T-helper 1 cell treated with Interleukin-12 subunit alpha and Interleukin-12 subunit beta and Interleukin-4 antibody, amounts not matched to agents 30 μg/mL and 1 μg/mL, for 36 hours (primary cell): ENCODE results near the gene KIF26A.

Experiments
- H3K27ac Mint-ChIP-seq: one replicate; pipeline ENCODE4 v1.8.0; 2021; ENCODE audit warnings: mild to moderate bottlenecking, mixed read lengths
- H3K27me3 Mint-ChIP-seq: one replicate; pipeline ENCODE4 v1.8.0; 2021; ENCODE audit warnings: low read depth, mixed read lengths
- H3K36me3 Mint-ChIP-seq: one replicate; pipeline ENCODE4 v1.8.0; 2021; ENCODE audit warnings: low read depth, mixed read lengths
- H3K4me1 Mint-ChIP-seq: one replicate; pipeline ENCODE4 v1.8.0; 2021; ENCODE audit warnings: low read depth, mixed read lengths
- H3K4me3 Mint-ChIP-seq: one replicate; pipeline ENCODE4 v1.8.0; 2021; ENCODE audit warnings: mild to moderate bottlenecking, moderate library complexity, mixed read lengths
- H3K9me3 Mint-ChIP-seq: one replicate; pipeline ENCODE4 v1.8.0; 2021; ENCODE audit warnings: mixed read lengths

The KIF26A gene

DNA sequence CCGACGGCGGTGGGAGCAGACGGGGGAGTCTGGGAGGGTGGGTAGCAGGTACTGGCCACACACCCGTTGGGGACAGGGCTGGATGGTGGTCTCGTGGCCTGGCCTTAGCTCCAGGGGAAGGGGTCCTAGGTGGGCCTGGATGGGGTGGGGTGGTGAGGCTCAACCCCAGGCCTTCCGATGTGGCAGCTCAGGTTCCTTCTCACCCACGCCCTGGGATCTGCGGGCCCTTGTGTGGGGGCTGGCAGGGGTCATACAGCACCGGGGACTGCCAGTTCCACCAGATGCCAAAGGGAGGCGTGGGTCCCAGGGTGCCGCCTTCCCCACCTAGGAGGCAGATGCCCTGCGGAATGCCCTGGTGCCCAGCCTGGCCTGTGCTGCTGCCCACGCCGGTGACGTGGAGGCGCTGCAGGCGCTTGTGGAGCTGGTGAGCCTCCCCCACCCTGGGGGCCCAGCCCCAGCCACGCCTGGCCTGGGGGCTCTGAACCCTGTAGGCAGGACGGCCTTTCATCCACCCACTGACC is 31.9 kb upstream of the KIF26A start:
- Mint-ChIP-seq H3K36me3 (no peaks in the 10 kb centered on the region), H3K4me3 (no peak overlapping the region), H3K27ac (no peak overlapping the region), H3K27me3 (no peaks in the 10 kb centered on the region), H3K4me1 (no peaks in the 10 kb centered on the region), H3K9me3 (no peaks in the 10 kb centered on the region)

DNA sequence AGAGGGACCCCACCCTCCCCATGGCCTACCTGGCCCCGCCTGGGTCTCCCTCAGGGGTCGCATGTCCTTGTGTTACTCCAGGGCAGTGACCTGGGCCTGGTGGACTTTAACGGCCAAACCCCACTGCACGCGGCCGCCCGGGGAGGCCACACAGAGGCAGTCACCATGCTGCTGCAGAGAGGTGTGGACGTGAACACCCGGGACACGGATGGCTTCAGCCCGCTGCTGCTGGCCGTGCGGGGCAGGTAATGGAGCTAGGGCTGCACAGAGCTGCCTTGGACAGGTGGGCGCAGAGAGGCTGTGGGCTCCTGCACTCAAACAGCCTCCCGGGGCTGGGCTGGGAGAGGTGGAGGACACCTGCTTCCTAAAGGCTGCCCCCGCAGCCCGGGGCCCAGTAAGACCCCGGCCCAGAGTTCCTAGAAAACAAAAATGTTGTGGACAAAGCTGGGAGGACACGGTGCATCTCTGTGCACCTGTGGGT is 31.2 kb upstream of the KIF26A start:
- Mint-ChIP-seq H3K27me3 (no peaks in the 10 kb centered on the region), H3K4me3 (no peak overlapping the region), H3K36me3 (no peaks in the 10 kb centered on the region), H3K4me1 (no peaks in the 10 kb centered on the region), H3K9me3 (no peaks in the 10 kb centered on the region), H3K27ac (no peak overlapping the region)

DNA sequence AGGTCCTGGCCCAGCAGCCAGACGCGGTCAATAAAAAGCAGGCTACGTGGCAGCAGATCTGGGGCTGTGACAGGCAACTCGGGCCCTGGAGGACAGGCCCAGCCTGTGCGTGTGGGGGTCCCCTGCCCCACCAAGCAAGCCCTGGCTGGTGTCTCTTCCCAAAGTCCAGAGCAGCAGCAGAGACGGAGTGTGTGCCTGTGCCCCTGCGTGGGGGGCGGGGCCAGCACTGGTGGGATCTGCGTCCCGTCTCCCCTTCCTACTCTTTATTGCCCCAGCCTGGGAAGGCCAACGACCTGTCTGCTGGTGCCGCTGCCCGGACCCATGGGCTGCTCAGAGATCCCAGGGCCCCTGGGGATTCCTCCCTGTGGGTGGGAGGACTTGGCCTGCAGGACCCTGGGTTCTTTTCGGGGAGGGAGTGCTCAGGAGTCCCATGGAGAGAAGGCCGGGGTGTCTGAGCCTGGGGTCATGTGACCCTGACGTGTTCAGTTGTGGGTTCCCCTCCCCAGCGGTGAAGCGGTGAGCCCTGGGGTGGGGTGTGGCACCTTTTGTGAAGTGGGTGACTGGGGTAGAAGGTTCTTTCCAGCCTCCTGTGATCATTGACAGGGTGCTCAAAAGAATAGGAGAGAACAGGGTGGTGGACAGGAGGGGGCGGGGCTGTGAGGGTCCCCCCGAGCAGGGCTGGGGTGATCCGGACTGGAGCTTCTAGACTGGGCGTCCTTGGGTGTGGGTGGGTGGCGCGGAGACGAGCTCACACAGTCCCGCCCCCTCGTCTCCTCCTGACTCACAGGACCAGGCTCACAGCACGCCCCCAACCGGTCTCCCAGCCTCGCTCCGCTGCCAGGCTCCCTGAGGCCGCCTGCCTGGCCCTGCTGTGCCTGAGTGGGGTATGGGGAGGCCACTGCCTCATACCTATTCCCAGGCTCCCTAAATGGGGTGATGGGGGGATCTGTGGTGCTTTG is 30.5 kb upstream of the KIF26A start:
- H3K4me1 Mint-ChIP-seq, result no peaks in the 10 kb centered on the region
- no peak overlapping the region for H3K27ac Mint-ChIP-seq
- no peaks in the 10 kb centered on the region for H3K9me3 Mint-ChIP-seq
- H3K4me3 Mint-ChIP-seq, result no peak overlapping the region
- no peaks in the 10 kb centered on the region for H3K36me3 Mint-ChIP-seq
- no peaks in the 10 kb centered on the region for H3K27me3 Mint-ChIP-seq

DNA sequence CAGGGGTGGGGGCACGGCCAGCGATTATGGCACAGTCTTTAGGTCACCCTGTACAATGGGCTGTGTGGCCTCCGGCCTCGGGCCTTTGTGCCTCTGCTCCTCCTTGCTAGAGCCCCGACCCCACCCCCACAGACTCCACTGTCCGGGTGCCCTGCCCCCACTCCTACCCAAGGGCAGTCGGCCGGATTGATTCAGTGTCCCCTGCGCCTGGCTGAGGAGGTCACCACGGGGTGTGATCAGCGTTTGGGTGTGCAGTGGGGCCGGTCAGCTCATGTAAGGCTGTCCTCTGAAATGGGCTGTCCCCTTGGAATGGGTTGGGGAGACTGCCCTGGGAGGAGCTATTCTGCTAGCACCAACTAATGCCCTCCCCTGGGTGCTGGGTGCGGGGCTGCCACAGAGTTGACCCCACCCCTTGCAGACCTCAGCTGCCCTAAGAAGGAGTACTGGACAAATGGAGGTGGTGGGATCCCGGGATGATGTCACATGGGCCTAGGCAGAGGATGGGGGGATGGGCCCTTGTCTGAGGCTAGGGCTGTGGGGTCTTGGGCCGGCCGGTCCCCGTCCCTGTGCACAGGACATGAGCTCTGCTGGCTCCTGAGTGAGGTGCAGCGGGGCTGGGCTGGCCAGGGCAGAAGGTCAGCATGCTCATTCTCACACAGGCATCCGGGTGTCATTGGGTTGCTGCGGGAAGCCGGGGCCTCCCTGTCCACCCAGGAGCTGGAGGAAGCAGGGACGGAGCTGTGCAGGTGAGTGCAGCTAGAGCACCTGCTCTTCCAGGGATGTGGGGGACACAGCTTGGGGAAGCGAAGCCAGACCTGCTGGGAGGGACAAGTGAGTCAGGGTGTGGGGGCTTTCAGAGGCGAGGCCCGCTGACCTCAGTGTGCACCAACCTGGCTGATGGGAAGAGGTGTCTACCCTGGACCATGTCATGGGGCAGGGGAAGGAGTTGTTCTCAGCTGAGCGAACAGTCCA is 29.5 kb upstream of the KIF26A start:
- Mint-ChIP-seq H3K27ac (no peak overlapping the region), H3K36me3 (no peaks in the 10 kb centered on the region), H3K4me1 (no peaks in the 10 kb centered on the region), H3K9me3 (no peaks in the 10 kb centered on the region), H3K27me3 (no peaks in the 10 kb centered on the region), H3K4me3 (no peak overlapping the region)

DNA sequence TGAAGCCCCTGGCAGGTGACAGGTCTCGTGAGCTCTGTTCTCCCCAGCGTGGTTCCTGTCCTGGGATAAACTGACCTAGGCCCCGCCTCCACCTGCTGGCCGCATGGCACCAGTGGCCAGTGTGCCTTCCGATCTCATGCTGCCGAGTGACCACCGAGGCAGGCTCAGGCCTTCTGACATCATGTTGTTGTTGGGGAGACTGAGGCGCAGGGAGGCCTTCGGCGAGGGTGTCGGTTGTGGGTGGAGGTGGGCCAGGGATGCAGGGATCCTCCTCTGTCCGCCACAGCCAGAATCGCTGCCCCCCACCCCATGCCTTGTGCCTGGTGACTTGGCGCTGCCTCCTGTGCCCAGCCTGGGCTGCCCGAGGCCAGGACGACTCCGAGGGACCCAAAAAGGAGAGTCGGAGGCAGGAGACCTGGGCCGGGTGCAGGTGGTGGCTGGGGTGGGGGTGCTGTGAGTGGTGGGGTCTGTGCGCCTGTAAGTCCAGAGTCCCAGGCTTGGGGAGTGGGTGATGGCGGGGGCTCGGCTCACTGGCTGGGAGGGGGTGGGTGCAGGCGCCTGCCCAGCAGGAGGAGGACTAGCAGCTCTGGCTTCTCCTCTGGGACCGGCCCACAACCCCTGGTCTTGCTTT is 28.5 kb upstream of the KIF26A start:
- no peaks in the 10 kb centered on the region for H3K4me1 Mint-ChIP-seq
- H3K36me3 Mint-ChIP-seq, result no peaks in the 10 kb centered on the region

DNA sequence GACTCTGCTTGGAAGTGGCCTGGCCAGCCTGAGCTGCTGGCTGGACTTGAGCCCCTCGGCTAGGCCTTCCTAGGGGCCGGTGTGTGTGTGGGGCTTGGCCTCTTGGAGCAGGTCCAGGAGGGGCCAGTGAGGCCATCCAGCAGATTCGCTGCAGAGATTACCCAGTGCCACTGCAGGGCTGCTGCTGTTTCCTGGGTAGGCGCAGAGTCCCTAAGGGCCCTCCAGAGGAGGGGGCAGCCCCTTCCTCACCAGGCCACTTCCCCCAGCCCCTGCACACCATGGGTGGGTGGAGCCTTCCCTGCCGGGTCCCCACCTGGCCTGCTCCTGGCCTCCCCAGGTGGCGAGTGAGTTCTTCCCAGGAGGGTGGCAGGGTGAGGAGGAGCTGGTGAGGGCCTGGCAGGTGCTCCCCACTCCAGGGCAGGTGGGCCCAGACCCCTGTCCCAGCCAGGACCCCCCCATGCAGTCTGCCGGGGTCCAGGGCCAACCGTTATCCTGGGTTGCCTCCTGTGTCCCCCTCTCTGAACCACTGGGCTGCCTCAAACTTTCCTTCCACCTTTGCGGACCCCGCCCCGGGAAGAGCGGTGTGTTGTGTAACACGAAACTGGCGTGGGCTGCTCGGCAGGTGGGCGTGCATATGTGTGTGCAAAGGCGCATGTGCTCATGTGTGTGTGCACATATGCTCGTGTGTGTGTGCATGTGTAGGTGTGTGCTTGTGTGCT is 27.7 kb upstream of the KIF26A start:
- H3K4me1 Mint-ChIP-seq, result no peaks in the 10 kb centered on the region
- H3K36me3 Mint-ChIP-seq, result no peaks in the 10 kb centered on the region
- no peak overlapping the region for H3K4me3 Mint-ChIP-seq
- H3K27me3 Mint-ChIP-seq, result peaks cover 7% of the 10 kb centered on the region
- H3K9me3 Mint-ChIP-seq, result no peaks in the 10 kb centered on the region
- no peak overlapping the region for H3K27ac Mint-ChIP-seq

More for the DNA sequence above, 28.5 kb upstream of the KIF26A start:
- Mint-ChIP-seq H3K27me3 (no peaks in the 10 kb centered on the region), H3K9me3 (no peaks in the 10 kb centered on the region), H3K27ac (no peak overlapping the region), H3K4me3 (no peak overlapping the region)

DNA sequence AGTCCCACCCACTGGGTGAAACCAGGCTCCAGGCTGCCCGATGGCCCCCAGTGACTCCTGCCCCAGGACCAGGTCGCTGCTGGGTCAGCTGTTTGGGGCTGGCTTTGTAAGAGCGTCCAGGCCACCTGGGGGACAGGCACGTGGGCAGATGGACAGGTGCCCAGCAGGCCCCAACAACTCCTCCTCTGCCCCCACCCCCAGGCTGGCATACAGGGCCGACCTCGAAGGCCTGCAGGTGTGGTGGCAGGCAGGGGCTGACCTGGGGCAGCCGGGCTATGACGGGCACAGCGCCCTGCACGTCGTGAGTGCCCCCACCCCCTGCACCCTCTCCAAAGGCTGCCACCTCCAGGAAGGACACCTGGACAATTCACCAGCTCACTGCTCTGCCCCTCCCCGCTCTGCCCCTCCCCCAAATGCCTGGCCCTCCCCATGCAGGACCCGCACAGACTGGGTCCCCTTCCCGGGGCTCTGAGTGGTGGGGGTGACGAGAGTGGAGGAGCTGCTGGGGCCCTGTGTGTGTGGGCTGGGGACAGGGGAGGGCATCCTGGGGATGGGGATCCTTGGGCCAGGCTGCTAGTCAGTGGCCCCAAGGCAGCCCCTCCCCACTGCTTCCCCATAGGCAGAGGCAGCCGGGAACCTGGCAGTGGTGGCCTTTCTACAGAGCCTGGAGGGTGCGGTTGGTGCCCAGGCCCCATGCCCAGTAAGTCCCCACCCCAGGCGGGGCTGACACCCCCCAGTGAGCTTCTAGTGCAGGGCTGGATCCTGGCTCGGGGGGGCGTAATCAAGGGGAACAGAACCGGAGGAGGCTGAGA is 26.9 kb upstream of the KIF26A start:
- no peak overlapping the region for H3K27ac Mint-ChIP-seq
- H3K4me3 Mint-ChIP-seq, result no peak overlapping the region
- no peaks in the 10 kb centered on the region for H3K36me3 Mint-ChIP-seq
- H3K27me3 Mint-ChIP-seq, result peaks cover 11% of the 10 kb centered on the region
- no peaks in the 10 kb centered on the region for H3K4me1 Mint-ChIP-seq
- H3K9me3 Mint-ChIP-seq, result no peaks in the 10 kb centered on the region

DNA sequence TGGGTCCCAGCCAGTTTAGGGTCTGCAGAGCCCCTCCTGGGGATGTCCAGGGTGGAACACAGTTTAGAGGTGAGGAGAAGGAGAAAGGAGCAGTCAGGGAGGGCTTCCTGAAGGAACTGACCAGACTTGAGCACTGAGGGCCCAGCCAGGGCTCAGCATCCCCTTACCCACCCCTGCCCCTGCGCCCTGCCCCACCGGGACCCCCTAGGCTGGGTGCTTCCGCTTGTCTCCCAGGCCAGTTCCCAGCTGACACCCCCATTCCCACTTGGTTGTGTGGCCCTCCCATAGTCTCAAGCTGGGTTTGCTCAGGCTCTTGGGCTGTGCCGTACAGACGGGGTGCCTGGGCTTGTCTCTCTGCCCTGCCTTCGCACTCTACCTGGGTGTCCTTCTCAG is 26.3 kb upstream of the KIF26A start:
- no peaks in the 10 kb centered on the region for H3K4me1 Mint-ChIP-seq
- H3K4me3 Mint-ChIP-seq, result no peak overlapping the region
- H3K27me3 Mint-ChIP-seq, result peaks cover 11% of the 10 kb centered on the region
- no peaks in the 10 kb centered on the region for H3K36me3 Mint-ChIP-seq
- H3K27ac Mint-ChIP-seq, result no peak overlapping the region
- H3K9me3 Mint-ChIP-seq, result no peaks in the 10 kb centered on the region

DNA sequence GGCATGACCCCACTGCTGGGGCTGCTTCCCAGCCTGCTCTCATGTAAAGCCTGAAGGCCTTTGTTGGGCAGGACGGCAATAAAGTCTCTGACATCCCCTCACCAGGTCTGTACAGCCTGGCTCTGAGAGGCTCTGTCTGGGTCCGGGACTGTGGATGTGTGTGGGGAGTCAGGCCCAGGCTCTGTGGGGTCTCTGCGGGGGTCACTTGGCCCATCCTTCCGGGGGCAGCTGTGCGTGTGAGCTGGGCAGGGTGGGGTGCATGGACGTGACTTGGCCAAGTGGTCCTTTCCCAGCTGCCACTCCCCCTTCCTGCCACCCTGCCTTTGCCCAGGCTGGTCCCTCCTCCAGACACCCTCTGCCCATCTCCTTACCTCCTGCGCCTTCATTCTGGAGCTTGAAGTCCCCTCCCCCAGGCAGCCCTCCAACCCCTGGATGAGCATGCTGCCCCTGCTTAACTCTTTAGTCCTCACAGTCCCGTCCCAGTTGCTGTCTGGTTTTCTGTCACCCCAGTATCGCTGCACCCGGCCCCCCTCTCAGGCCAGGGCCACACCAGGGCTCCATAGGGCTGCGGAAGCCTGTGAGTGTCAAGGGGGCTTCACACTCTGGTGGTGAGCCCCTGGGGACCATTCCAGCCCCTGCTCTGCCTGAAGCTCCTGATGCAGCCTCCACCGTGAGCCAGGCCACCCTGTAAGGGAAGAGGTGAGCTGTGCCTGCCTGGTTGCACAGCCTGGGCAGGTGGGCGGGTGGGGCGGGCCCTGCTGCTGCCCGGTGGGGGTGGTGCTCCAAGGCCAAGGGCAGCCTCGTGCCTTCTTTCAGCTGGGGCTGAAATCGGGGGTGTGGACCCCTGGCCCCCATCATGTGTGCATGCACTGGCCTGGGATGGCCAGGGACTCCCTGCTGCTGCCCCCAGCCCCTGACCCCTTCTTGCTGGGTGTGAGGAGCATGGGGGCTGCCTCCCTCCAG is 25.5 kb upstream of the KIF26A start:
- Mint-ChIP-seq H3K4me1 (no peaks in the 10 kb centered on the region), H3K36me3 (no peaks in the 10 kb centered on the region), H3K27ac (no peak overlapping the region), H3K4me3 (no peak overlapping the region), H3K27me3 (peaks cover 11% of the 10 kb centered on the region), H3K9me3 (no peaks in the 10 kb centered on the region)

DNA sequence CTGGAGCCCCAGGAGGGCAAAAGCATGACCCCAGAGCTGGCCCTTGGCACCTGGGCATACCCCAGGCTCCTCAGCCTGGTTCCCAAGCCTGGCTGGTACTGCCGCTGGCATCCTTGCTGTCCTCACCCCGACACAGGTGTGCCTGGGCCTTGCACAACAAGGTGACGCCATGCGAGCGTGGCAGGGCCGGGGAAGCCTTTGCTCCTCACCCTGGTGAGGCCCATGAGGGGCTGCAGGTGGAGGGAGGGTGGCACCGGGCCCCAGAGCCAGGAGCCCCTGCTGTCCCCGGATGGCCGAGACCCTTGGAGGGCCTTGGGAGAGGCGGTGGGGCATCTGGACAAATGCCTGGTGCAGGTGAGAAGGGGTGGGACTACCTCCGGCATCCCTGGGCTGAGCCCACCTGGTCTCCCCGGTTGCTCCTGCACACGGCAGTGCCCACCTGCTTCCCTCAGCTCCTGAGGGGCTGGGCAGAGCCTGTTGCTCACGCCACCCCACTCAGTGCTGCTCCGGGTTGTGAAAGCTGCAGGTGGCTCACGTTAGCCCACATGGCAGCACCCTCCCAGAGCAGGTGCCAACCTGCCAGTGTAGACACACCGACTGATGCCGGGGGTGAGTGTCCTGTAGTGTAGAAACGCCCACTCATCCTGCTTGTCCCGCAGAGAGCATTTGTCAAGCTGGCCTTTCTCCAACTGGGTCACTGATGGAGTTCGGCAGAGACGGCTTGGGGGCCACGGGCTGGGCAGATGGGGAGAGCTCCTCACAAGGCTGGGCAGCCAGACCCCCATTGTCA is 24.6 kb upstream of the KIF26A start:
- Mint-ChIP-seq H3K9me3 (no peaks in the 10 kb centered on the region), H3K4me3 (no peak overlapping the region), H3K36me3 (no peaks in the 10 kb centered on the region), H3K27ac (no peak overlapping the region), H3K27me3 (peaks cover 21% of the 10 kb centered on the region), H3K4me1 (no peaks in the 10 kb centered on the region)

DNA sequence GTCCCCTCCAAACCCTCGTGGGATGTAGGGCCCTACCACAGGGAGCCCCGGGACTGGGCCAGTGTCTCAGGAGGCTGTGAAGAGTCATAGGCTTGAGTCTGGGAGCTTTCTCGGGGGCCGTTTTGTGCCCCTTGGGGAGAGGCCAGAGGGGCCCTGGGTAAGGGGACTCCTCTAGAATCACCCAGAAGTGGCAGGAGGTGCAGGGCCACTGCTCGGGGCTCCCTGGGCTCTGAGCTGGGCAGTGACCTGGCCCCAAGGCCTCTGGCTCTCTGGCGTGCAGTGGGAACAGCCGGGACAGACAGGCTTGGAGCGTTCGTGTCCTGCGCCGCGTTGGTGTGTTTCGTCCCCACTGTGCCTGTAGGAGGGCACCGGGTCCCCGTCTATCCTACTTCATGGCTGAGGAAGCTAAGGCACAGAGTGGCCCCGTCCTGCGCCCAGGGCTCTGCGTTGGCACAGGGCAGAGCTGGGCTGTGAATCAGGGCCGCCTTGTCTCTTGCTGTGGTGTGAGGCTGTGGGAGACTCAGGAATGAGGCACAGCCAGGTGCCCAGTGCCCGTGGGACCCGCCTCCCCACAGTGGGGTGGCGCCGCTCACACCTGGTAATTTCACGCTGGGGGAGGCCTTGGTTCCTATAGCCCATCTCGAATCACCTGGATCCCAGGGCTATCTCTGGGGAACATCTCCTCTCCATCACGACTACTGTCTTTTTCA is 23.8 kb upstream of the KIF26A start:
- peaks cover 21% of the 10 kb centered on the region for H3K27me3 Mint-ChIP-seq
- no peaks in the 10 kb centered on the region for H3K9me3 Mint-ChIP-seq
- H3K4me1 Mint-ChIP-seq, result no peaks in the 10 kb centered on the region
- H3K4me3 Mint-ChIP-seq, result no peak overlapping the region
- no peak overlapping the region for H3K27ac Mint-ChIP-seq
- H3K36me3 Mint-ChIP-seq, result no peaks in the 10 kb centered on the region
